HepG2 (cell line): ENCODE data around the gene PKP3. TPM values are rescaled to one million over a fixed set of nuclear protein-coding genes. Genes with fewer than 3 reads are reported as not detected.

Experiments
- ARNT ChIP-seq: fragments of 450-650 bp; IDR thresholded peaks from 2 replicates; pipeline ENCODE4 v1.6.1; 2017
- CENPX ChIP-seq: sonication (generic); formaldehyde crosslinking; IDR thresholded peaks from 2 replicates; pipeline ENCODE4 v1.9.0; 2021; ENCODE audit warnings: mild to moderate bottlenecking, missing genetic modification reagents, moderate library complexity
- HNRNPLL ChIP-seq: fragments of 200-400 bp; formaldehyde crosslinking; IDR thresholded peaks from 2 replicates; pipeline ENCODE4 v1.6.1; 2017; ENCODE audit warnings: mild to moderate bottlenecking, low read depth, low read length; ENCODE audit not compliant: poor library complexity, severe bottlenecking
- KDM4B ChIP-seq: sonication (generic); formaldehyde crosslinking; IDR thresholded peaks from 2 replicates; pipeline ENCODE4 v1.4.0; 2020; ENCODE audit warnings: missing genetic modification reagents
- KLF16 ChIP-seq, 2 experiments: sonication (generic) in 1 of 2; formaldehyde crosslinking in 1 of 2; IDR thresholded peaks; 2 replicates each; pipeline versions ENCODE4 v1.6.1 to v1.8.0; 2016 to 2023; ENCODE audit warnings: missing genetic modification reagents in 2 of 2, missing compliant biosample characterization in 1 of 2
- MTF2 ChIP-seq: sonication (generic); formaldehyde crosslinking; IDR thresholded peaks from 2 replicates; pipeline ENCODE4 v1.5.0; 2020; ENCODE audit warnings: missing genetic modification reagents, borderline replicate concordance
- PAWR ChIP-seq: sonication (generic); formaldehyde crosslinking; IDR thresholded peaks from 2 replicates; pipeline ENCODE4 v1.4.0; 2020; ENCODE audit warnings: missing genetic modification reagents, mild to moderate bottlenecking, borderline replicate concordance
- RBM39 ChIP-seq: fragments of 200-400 bp; formaldehyde crosslinking; IDR thresholded peaks from one replicate; pipeline ENCODE4 v1.6.1; 2018; ENCODE audit warnings: antibody characterized with exemption, mild to moderate bottlenecking, low read depth, low read length; ENCODE audit not compliant: poor library complexity, severe bottlenecking
- SKI ChIP-seq: fragments of 450-650 bp; IDR thresholded peaks from one replicate; pipeline ENCODE4 v1.6.1; 2018; ENCODE audit warnings: mild to moderate bottlenecking; ENCODE audit not compliant: partially characterized antibody
- SNAI1 ChIP-seq: sonication (generic); formaldehyde crosslinking; IDR thresholded peaks from 2 replicates; pipeline ENCODE4 v1.5.0; 2020; ENCODE audit warnings: mild to moderate bottlenecking, missing genetic modification reagents, borderline replicate concordance
- ZFP37 ChIP-seq: sonication (generic); formaldehyde crosslinking; IDR thresholded peaks from 2 replicates; pipeline ENCODE4 v1.4.0; 2020; ENCODE audit warnings: missing genetic modification reagents, borderline replicate concordance
- ZNF446 ChIP-seq: sonication (generic); formaldehyde crosslinking; IDR thresholded peaks from 2 replicates; pipeline ENCODE4 v1.5.0; 2020; ENCODE audit warnings: mild to moderate bottlenecking, missing genetic modification reagents
- ZNF510 ChIP-seq: sonication (generic); formaldehyde crosslinking; IDR thresholded peaks from 2 replicates; pipeline ENCODE4 v1.4.0; 2020; ENCODE audit warnings: low read depth, mild to moderate bottlenecking, missing genetic modification reagents
- ZSCAN30 ChIP-seq: sonication (generic); formaldehyde crosslinking; IDR thresholded peaks from 2 replicates; pipeline ENCODE4 v1.5.0; 2020; ENCODE audit warnings: mild to moderate bottlenecking, missing genetic modification reagents
- polyA plus RNA-seq, 8 experiments: library from polyadenylated mRNA; depleted of rRNA in 3 of 8; stranded (reverse) in 7 of 8; unstranded in 1 of 8; fragments of >200 nt; fragmentation: Illumina TruSeq in 4 of 8; extraction: Trizol in 4 of 8; gene quantifications; 2 replicates each; pipeline versions ENCODE4 v1.2.1 to v1.2.3, GENCODE V29; 2011 to 2016; ENCODE audit warnings: low read depth in 4 of 8, missing spikeins in 1 of 8, mixed read lengths in 1 of 8; ENCODE audit not compliant: insufficient read depth in 1 of 8
- total RNA-seq, 5 experiments: library from RNA; depleted of rRNA; stranded (reverse); fragments of >200 nt; fragmentation: Illumina TruSeq; extraction: Trizol; gene quantifications; 2 replicates each; pipeline ENCODE4 v1.2.3, GENCODE V29; 2016; ENCODE audit warnings: low read depth in 1 of 5
- TF ChIP-seq, protein P1 (sequence below): sonication (generic); formaldehyde crosslinking; conservative IDR thresholded peaks from 2 replicates; pipeline ENCODE4 v1.8.0; 2022; ENCODE audit warnings: mild to moderate bottlenecking, moderate library complexity, missing genetic modification reagents
- TF ChIP-seq, protein P2 (sequence below): sonication (generic); formaldehyde crosslinking; IDR thresholded peaks from 2 replicates; pipeline ENCODE4 v1.8.1; 2023; ENCODE audit warnings: missing genetic modification reagents, inconsistent platforms, borderline replicate concordance
- TF ChIP-seq, protein P3 (sequence below): sonication (generic); formaldehyde crosslinking; IDR thresholded peaks from 2 replicates; pipeline ENCODE4 v1.4.0; 2020; ENCODE audit warnings: missing genetic modification reagents, borderline replicate concordance
- TF ChIP-seq, protein P4 (sequence below): IDR thresholded peaks from 2 replicates; pipeline ENCODE4 v1.6.1; 2016; ENCODE audit warnings: low read depth
- TF ChIP-seq, protein P5 (sequence below): sonication (generic); formaldehyde crosslinking; IDR thresholded peaks from 2 replicates; pipeline ENCODE4 v1.4.0; 2020; ENCODE audit warnings: mild to moderate bottlenecking, missing genetic modification reagents

The PKP3 gene
- total and polyA plus RNA-seq, 2 of the 13 experiments (the other 11 are each of a cell fraction or from before 2014, with no cell fraction given), result 18.0 to 28.7 TPM

DNA sequence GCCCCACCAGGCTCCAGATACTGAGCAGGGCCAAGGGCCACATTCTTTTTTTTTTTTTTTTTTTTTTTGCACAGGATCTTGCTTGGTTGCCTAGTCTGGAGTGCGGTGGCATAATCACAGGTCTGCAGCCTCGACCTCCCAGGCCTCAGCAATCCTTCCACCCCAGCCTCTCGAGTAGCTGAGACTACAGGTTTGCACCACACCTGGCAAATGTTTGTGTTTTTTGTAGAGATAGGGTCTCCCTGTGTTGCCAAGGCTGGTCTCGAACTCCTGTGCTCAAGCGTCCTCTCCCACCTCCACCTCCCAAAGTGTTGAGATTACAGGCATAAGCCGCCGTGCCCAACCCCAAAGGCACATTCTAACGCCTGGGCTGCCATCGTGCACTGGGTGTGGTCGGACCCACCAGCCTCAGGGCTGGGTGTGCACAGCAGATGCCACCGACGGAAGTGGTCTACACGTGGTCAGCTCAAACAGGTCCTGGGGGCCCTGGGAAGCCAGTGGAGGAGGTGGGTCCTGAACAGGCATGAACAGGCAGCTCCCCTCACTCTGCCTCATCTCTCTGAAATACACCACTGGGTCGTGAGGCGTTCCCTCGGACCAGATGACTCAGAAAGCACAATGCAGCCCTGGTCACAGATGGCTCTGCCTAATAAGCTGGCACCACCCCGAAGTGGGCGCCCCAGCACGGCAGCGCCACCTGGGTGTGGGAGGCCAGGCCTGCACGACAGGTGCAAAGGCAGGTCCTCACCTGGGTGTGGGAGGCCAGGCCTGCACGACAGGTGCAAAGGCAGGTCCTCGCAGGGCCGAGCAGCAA, 29.9 kb upstream of the PKP3 start (continued):
- TF ChIP-seq, protein P1, sequence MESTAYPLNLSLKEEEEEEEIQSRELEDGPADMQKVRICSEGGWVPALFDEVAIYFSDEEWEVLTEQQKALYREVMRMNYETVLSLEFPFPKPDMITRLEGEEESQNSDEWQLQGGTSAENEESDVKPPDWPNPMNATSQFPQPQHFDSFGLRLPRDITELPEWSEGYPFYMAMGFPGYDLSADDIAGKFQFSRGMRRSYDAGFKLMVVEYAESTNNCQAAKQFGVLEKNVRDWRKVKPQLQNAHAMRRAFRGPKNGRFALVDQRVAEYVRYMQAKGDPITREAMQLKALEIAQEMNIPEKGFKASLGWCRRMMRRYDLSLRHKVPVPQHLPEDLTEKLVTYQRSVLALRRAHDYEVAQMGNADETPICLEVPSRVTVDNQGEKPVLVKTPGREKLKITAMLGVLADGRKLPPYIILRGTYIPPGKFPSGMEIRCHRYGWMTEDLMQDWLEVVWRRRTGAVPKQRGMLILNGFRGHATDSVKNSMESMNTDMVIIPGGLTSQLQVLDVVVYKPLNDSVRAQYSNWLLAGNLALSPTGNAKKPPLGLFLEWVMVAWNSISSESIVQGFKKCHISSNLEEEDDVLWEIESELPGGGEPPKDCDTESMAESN (CRISPR knock-in tag), result 0 out of 2 replicates have a peak, but pooled peaks have one; percentile 53
- TF ChIP-seq KDM4B (peak; percentile 70; the same call in 1 of the 2 replicates), ZNF446 (CRISPR knock-in tag) (no peak), SKI (peak; percentile 24), PAWR (CRISPR knock-in tag) (no peak), ZNF510 (CRISPR knock-in tag) (no peak), SNAI1 (CRISPR knock-in tag) (no peak), ZFP37 (CRISPR knock-in tag) (no peak), HNRNPLL (no peak), MTF2 (CRISPR knock-in tag) (no peak), CENPX (no peak), ARNT (no peak), ZSCAN30 (CRISPR knock-in tag) (no peak), KLF16 (CRISPR knock-in tag; IDR thresholded peaks at IDR 0.05) (0 out of 4 replicates have a peak, but pooled peaks of 1 of the 2 experiments have one; percentile 20), RBM39 (no peak)
- TF ChIP-seq, protein P2, sequence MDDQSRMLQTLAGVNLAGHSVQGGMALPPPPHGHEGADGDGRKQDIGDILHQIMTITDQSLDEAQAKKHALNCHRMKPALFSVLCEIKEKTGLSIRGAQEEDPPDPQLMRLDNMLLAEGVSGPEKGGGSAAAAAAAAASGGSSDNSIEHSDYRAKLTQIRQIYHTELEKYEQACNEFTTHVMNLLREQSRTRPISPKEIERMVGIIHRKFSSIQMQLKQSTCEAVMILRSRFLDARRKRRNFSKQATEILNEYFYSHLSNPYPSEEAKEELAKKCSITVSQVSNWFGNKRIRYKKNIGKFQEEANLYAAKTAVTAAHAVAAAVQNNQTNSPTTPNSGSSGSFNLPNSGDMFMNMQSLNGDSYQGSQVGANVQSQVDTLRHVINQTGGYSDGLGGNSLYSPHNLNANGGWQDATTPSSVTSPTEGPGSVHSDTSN (CRISPR knock-in tag), result no peak
- TF ChIP-seq, protein P3, sequence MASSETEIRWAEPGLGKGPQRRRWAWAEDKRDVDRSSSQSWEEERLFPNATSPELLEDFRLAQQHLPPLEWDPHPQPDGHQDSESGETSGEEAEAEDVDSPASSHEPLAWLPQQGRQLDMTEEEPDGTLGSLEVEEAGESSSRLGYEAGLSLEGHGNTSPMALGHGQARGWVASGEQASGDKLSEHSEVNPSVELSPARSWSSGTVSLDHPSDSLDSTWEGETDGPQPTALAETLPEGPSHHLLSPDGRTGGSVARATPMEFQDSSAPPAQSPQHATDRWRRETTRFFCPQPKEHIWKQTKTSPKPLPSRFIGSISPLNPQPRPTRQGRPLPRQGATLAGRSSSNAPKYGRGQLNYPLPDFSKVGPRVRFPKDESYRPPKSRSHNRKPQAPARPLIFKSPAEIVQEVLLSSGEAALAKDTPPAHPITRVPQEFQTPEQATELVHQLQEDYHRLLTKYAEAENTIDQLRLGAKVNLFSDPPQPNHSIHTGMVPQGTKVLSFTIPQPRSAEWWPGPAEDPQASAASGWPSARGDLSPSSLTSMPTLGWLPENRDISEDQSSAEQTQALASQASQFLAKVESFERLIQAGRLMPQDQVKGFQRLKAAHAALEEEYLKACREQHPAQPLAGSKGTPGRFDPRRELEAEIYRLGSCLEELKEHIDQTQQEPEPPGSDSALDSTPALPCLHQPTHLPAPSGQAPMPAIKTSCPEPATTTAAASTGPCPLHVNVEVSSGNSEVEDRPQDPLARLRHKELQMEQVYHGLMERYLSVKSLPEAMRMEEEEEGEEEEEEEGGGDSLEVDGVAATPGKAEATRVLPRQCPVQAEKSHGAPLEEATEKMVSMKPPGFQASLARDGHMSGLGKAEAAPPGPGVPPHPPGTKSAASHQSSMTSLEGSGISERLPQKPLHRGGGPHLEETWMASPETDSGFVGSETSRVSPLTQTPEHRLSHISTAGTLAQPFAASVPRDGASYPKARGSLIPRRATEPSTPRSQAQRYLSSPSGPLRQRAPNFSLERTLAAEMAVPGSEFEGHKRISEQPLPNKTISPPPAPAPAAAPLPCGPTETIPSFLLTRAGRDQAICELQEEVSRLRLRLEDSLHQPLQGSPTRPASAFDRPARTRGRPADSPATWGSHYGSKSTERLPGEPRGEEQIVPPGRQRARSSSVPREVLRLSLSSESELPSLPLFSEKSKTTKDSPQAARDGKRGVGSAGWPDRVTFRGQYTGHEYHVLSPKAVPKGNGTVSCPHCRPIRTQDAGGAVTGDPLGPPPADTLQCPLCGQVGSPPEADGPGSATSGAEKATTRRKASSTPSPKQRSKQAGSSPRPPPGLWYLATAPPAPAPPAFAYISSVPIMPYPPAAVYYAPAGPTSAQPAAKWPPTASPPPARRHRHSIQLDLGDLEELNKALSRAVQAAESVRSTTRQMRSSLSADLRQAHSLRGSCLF (CRISPR knock-in tag), result no peak
- TF ChIP-seq, protein P4, sequence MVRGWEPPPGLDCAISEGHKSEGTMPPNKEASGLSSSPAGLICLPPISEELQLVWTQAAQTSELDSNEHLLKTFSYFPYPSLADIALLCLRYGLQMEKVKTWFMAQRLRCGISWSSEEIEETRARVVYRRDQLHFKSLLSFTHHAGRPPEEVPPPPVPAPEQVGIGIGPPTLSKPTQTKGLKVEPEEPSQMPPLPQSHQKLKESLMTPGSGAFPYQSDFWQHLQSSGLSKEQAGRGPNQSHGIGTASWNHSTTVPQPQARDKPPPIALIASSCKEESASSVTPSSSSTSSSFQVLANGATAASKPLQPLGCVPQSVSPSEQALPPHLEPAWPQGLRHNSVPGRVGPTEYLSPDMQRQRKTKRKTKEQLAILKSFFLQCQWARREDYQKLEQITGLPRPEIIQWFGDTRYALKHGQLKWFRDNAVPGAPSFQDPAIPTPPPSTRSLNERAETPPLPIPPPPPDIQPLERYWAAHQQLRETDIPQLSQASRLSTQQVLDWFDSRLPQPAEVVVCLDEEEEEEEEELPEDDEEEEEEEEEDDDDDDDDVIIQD (CRISPR knock-in tag), result peak; percentile 40; the same call in 1 of the 2 replicates
- TF ChIP-seq, protein P5, sequence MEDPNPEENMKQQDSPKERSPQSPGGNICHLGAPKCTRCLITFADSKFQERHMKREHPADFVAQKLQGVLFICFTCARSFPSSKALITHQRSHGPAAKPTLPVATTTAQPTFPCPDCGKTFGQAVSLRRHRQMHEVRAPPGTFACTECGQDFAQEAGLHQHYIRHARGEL (CRISPR knock-in tag), result no peak
